COLO668 (cell line): ENCODE results near the gene CHMP2B.

Experiments used
- DNase-seq: peaks from one replicate; lab custom pipeline; 2025; ENCODE audit not compliant: unreplicated experiment; lab: John Stamatoyannopoulos, UW

CHMP2B gene, protein sequence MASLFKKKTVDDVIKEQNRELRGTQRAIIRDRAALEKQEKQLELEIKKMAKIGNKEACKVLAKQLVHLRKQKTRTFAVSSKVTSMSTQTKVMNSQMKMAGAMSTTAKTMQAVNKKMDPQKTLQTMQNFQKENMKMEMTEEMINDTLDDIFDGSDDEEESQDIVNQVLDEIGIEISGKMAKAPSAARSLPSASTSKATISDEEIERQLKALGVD

DNA sequence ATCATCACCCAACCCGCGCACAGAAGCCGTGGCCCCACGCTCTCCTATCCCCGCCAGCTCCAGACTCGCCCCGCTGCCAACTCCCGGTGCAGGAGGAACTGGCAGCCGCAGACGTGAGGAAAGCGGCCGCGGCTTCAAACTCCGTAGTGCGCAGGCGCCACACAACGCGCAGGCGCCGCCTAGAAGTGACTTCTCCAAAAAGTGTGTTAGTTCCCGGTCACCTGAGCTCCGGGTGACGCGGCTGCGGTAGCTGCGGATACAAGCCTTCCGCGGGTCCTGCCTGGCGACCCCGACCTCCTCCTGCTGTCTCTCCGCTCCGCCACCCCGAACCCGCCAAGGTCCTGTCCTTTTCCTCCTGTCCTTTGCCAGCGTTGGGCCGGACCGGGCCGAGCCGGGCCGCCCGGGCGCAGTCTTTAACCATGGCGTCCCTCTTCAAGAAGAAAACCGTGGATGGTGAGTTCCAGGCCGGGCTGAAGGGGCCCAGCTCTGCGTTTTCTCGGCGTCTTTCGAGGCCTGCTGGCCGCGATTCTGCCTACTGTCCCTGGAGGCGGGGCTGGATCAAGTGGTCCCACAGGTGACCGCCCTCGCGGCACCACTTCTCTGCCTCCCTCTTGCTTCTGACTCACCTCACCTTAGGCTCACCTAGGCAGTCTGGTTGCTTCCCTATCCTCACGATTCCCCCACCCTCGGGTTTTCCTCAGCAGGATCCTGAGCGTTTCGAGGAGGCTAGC, at the start of gene CHMP2B:
Gene CHMP2B, plus strand, starts transcription at position 206 of the 731 bp plus-strand sequence. Its CDS starts 214 bp downstream, at position 420.
- DNase-seq = peak; percentile 84

DNA sequence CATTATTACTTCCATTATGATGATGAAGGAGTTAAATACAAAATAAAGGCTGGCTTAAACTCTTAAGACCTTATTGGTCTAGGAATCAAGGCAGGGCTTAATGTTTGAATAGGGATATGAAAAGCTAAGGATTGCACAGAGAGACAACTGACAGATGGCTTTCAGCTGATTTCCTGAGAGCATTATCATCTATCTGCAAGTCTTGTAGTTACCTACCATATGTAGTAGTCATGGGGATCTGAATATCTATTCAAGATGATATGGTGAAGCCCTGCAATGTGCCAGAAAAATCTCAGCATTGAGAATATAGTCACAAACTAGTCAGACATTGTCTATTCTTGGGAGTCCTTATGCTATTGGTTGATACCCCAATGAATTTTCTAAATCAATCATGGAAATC, 47.5 kb upstream of the CHMP2B start:
- no peak for DNase-seq

DNA sequence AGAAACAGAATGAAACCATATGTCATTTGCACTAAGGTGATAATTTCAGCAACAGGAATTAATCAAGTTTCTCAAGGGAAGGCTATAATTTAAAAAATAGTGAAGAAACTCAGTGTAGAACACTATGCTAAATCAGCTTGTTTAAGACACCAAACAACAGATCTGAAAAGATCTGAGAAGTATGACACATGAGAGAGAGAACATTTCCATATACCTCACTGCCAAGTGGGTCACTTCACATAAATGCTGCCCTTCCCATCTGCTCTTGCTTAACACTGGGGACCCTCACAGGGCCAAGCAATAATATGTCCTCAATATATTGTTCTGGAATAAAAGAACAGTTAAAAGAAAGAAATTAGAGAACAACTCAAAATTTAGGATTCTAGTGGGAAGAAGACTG, 45.6 kb upstream of the CHMP2B start:
- DNase-seq = no peak

DNA sequence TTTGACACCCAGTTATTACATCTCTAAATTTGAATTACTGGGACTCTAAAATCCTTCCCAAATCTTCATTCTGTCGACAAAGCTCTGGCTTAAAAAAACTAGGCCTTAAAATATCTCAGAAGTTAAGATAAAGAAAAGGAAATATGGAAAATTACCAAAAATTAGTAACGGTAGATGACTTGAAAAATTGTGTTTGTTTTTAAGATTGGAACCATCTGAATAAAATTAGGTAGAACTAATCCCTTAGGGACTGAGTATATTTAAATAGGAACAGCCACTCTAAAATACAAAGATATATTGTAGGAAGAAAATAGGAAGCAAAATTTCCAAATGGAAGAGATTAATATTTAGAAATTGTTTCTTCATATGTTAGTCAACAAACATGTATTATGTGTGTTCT, 45.1 kb upstream of the CHMP2B start:
- DNase-seq = no peak

DNA sequence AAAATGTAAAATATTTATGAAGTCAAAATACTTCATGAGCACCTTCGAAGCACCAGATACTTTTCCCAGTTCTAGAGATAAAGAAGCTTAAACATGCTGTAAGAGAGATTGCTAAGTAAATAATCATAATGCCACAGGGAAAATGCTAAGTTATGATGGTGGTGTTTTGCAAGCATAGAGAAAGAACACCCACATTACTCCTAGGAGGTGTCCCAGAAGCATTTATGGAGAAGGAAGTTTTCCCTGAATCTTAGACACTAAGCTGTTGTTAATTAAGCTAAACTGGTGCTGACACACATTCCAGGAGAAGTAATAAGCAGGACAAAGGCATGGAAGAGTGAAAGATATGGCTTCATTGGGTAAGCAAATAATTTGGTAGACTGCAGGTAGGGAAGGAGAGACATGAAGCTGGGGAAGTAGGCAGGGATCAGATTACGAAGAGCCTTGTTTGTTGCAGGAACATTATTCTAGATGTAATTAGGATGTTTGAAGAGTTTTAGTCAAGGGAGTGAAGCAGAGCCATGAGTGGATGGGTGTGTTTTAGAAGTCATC, 40.4 kb upstream of the CHMP2B start:
- DNase-seq = no peak

DNA sequence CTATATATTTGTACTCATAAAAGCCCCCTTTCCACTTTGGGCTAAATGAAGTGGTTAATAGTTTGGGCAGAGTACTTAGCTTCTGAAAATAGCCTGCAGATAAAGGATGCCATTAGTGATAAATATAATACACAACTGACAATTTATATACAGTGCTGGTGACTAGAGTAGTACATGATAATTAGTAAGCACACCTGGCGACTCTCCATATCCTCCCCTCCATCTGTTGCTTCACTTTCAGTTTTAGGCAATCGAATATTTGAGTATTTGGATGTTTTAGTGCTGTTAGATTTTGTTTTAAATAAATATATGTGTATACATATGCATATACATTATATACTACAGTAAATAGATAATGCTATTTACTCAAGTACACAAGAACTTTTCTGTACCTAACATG, 35.9 kb upstream of the CHMP2B start:
- no peak for DNase-seq

DNA sequence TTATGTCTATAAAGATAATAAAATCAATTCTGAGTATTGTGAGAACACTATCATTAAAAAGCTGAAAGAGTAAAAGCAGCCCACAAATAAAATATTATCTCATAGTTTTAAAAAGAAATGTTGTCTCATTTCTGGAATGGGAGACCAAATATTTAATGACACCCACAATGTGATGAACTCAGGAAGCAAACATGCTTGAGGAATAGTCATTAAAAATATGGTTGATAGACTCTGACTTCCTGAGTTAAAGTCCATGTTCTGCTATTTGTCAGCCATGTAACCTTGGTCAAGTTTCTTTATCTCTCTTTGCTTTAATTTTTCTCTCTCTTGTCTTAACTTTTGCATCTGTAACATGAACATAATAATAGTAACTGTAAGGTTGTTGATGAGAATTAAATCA, 35.5 kb upstream of the CHMP2B start:
- DNase-seq = no peak

DNA sequence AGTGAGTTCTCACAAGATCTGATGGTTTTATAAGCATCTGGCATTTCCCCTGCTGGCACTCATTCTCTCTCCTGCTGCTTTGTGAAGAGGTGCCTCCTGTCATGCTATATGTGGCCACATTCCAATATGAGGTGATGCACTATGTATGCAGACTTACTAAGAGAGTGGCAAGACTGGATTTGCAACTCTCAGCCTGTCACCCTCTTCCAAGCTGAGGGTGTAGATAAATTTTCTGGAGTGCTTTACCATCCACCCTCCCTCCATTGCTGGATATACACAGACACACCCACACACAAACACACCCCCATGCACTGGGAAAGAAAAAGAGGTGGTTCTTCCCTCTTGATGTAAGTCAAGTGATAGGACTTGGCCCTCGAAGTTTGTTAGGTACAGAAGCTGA, 30.2 kb upstream of the CHMP2B start:
- DNase-seq = no peak

DNA sequence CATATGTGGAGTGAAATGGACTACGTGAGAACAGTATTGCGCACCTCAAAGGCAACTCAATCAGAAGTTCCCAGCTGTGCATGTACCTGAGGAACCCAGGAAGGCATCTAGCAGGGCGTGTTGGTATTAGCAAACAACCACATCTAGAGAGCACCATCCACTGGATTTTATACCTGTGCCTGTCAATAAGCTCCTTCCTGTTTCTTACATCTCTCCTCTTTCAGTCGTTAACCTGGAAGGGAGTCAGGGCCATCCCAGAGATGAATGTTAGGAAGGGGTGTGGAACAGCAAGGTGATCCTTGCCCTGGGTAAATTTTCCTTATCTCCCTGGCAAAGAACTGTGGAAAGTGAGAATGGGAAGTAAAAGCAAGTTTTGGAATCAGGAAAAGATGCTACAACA, 29.6 kb upstream of the CHMP2B start:
- no peak for DNase-seq

DNA sequence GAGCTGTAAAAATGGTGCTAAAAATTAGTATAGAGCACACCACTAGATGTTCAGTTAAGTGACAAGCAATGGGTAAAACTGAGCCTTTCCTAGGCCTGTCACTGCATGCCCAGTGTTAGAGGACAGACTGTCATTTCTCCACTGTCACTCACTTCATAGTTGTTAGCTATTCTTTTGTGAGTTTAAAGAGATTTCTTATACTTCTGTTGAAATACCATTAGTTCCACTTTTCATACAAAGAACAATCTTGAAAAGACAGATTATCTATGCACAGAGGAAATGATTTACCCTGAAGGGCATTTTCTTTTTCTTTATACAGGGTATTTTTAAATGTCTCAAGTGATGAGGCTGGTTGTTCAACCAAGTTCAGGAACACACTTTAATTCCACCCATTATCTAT, 28.3 kb upstream of the CHMP2B start:
- no peak for DNase-seq

DNA sequence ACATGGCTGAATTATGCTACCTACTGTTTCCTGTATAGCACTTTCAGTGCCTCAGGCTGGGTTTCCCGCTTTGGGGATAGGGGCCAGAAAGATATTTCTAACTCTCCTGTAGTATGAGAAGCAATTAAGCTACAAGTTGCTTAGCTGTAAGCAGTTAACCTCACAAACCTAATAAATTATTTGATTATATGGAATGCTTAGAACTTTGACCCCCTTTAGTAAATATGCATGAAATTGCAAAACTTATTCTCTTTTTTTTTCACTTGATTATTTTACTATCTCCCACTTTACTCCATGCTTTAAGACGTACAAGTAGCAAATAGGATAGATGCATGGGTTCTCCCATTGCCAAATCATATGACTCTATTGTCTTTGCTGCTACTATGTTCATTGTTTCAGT, 27.5 kb upstream of the CHMP2B start:
- no peak for DNase-seq

DNA sequence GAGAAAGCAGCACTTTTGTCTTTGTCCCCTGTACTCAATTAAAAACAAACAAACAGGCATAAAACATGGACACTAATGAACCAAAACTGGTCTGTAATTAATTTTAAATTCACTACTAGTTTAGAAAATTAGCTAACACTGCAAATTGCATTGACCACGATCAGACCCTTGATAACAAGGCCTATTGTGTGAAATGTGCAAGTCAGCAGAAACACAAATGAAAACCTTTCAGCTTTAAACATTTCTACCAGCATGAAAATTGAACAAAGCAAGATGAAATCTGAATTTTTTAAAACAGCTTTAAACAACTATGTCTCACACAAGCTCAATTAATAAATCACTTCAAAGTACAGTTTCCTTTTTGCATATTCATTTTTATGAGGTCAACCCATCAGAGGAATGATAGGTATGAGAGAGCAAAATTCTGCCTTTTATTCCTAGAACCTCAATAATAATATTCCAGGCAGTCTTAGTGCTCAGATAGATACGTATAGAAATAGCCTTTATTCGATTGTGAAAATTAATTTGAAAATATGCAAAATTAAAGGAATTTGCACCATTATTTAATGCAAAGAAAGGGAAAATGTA, 27.0 kb upstream of the CHMP2B start:
- DNase-seq = no peak

DNA sequence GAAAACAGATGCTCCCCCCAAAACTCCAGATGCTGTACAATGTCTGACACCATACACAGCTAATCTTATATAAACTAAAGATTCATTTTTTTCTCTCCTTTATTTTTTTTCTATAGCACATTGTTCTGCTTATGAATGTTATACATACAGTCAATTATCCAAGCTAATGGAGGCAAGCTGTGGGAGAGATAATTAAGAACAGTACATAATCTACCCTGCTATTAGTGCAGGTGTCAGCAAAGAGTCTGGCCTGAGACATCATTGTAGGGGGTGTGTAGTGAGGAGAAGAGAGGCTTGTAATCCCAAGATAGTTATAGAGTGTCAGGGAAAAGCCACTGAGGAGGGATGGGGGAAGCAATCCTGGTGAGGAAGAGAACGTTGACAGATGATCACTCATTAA, 25.4 kb upstream of the CHMP2B start:
- no peak for DNase-seq

DNA sequence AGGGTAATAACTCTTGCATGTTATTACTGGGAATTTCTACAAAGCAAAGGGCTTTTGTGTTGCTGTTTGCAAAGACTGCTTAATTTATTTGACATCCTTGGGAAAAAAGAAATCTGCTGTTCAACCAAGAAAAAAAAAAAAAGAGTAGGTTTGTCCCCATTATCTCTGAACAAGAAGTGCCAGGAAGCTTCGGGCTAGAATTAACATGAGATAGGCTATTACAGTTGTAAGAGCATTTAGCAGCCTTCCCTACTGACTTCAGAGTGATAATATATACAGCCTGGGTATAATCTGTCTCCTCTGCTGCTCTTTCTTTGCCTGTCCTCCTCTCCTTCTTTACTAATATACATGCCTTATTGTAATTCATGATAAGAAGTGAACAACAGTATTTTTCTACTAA, 23.3 kb upstream of the CHMP2B start:
- no peak for DNase-seq

DNA sequence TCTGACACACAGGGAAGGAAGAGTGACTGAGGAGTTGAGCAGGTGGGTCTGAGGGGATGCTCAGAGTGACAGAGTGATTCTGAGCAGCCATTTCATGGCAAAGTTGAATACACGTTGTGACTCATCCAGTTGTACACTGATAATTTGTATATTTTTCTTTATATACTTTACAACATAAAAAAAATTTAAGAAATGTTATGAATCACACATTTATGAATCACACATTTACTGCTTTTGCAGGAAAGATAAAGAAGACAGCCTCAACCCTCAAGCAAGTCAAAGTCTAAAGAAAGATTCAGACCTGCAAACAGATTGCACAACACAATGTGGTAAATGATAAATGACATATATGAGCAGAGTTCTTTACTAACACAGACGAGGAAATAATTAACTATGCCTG, 21.0 kb upstream of the CHMP2B start:
- no peak for DNase-seq

DNA sequence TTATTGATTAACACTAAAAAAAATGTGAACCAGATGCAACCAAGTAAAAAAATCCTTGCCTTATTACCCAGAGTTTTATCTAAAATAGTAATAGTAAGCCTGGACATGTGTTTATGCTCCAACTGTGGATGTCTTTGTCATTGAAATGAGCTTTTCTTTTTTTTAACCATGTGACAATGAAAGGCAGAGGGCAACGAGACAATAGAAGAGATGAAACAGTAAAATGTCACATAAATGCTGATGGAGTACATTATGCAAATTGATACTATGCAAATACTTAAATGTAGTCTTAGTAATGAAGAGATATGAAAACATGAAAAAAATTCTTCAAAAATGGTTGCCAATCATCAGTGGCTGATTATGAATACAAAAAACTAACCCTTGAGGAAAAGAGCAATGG, 20.5 kb upstream of the CHMP2B start:
- no peak for DNase-seq

DNA sequence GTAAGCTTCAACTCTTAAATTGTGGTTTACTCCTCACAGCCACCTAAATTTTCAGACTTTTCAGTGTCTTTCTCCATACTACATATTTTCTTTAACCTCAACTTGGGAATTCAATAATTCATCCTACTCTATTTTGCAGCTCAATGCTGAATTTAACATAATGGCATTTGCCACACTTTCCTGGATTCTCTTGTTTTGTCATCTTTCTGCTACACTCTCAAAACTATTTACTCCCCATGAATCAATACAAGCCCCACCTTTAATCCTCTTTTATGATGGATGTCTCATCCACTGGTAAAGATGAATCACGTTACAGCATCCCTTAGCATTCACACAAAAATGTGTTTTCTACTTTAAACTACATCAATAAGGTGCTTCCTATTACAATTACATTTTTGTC, 19.6 kb upstream of the CHMP2B start:
- no peak for DNase-seq

DNA sequence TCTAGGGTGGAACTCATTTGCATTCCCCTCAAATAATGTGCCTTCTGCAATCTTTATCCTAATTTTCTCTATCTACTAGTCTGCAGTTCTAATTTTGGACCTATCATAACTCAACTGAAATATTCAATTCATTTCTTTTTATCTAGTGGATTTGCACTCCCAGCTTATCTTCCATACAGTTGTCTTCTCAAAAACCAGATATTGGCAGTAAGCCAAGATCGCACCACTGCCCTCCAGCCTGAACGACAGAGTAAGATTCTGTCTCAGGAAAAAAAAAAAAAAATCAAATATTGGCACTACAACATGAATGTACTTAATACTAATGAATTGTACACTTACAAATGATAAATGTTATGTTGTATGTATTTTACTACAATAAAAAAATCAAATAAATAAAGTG, 18.0 kb upstream of the CHMP2B start:
- no peak for DNase-seq

DNA sequence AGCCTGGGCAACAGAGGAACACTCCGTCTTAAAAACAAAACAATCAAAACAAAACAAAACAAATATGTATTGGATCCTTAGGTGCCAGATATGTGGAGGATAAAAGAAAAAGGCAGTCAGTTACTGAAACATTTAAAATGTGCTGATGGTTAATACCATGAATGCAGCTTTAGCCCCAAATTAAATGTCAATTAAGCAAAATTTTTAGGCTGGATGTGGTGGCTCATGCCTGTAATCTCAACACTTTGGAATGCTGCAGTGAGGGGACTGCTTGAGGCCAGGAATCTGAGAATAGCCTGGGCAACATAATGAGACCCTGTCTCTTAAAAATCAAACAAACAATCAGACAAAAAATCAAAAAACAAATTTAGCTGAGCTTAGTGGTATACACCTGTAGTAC, 8.5 kb upstream of the CHMP2B start:
- no peak for DNase-seq

DNA sequence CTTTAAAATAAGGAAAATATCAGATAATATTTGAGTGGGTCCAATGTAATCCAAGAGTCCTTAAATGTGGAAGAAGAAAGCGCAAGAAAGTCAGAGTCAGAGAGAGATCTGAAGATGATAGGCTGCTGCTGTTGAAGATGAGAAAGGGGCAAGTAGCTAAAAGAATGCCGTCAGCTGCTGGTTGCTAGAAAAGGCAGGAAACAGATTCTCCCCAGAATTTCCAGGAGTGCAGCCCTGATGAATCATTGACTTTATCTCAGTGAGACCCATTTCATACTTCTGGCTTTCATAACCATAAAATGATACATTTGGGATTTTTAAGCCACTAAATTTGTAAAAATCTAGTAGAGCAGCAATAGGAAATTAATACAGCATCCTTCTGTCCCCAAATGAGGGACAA, 7.5 kb upstream of the CHMP2B start:
- DNase-seq = no peak

DNA sequence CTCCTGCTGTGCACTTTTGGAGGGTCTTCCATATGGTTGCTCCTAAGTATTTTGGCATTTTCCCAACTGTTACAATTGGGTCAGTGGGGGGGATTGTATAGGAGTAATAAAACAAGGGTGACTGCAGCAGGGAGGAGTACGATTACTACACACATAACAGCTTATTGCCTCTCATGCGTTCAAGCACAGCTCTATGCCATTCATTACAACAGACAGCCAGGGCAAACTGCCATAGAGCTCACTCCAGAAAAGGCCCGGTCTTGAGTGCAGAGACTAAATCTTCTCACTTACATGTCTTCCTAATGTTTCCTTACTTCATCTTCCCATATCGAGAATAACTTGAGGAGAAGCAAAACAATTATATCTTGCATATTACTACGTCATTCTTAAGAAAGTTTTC, 1.4 kb upstream of the CHMP2B start:
- DNase-seq = no peak

DNA sequence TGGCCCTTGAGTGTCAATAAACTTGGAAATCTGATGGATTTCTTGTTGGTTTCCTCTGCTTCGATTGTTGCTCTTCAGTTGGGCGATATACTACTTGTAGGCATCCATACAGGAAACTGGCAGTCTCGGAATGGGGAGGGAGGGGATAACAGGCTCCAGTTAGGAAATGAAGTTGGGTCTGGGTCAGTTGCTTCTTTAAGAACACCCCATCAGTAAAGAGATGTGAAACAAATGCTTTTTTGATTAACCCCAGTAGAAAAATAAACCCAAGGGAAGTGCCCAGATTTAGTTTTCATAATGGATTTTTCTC, 681 bp downstream of the CHMP2B start:
- no peak for DNase-seq

DNA sequence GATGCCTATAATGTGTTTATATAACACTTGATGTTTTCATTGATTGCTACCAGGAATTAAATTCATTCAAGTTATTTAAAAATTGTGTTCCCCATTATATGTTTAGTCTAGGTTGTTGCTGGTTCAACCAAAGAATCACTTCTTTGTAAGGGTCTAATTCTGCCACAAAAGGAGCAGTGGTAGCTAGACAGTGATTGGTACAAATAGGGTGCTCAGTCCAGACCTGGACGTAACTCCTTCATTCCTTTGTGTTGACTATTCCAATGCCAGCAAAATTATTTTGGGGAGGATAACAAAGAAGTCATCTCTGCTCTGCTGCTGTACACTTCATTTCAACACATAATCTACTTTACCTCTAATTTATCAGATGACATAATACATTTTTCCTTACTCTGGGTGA, 1.2 kb downstream of the CHMP2B start:
- no peak for DNase-seq
